IPS-11a (cell line): Measurements from ENCODE around the gene ETF1.
"Not testable (repeated sequence)": the region's sequence is repeated elsewhere in the genome, so short reads cannot be mapped to it uniquely, and the experiment has no call there.

Experiments
- H3K4me3 ChIP-seq: one replicate; pipeline ENCODE4 v1.5.1; 2013; ENCODE audit warnings: low read depth, low read length, control low read depth

Gene ETF1

GRCh38 chr5:138533973-138534941, 8.8 kb downstream of the ETF1 start:
- no peak overlapping the region for H3K4me3 ChIP-seq

GRCh38 chr5:138529812-138530211, 13.2 kb downstream of the ETF1 start:
- H3K4me3 ChIP-seq: no peak overlapping the region

- H3K4me3 ChIP-seq: no peak overlapping the region
Observed at GRCh38 chr5:138528744-138529469, 14.1 kb downstream of the ETF1 start.

- H3K4me3 ChIP-seq: no peak overlapping the region
Observed at GRCh38 chr5:138528208-138528607, 14.8 kb downstream of the ETF1 start.

DNA sequence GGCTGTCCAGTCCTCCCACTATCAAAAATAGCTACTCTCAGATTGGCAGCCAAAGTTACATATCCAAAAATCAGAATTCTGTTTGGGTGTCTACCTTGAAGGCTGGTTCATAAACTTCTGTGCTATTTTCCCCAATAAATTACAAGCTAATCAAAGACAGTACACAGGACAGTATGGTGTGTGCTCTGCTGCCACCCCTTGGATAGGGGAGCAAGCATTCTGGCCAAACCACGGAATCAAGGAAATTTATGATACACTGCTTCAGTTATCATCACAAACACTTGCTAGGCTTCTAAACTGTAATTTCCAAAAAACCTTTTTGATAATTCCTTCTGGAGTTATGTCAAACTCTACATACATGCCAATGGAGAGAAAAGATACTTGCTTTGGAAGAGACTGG, 15.9 kb downstream of the ETF1 start:
- H3K4me3 ChIP-seq: no peak overlapping the region

DNA sequence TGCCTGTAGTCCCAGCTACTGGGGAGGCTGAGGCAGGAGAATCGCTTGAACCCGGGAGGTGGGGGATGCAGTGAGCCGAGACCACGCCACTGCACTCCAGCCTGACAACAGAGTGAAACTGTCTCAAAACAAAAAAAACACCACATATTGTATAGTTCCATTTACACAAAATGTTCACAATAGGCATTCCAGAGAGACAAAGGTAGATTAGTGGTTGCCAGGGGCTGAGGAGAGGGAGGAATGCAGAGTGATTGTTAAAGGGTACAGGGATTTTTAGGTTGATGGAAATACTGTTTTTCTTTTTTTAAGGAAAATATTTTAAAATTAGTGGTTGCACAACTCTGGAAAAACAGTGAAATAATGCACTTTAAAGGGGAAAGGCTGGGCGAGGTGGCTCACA, 19.6 kb downstream of the ETF1 start:
- H3K4me3 ChIP-seq: no peak overlapping the region

DNA sequence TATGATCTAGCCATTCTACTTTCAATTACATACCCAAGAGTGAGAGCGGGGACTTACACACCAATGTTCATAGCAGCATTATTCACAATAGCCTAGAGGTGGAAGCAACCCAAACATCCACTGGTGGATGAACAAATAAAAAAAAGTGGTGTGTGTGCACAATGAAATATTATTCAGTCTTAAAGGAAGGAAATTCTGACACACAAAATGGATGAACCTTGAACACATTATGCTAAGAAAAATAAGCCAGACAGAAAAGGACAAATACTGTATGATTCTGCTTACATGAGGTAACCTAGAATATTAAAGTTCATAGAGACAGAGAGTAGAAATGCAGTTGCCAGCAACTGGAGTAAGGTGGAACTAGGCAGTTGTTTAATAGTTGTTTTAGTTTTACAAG, 22.1 kb downstream of the ETF1 start:
- no peak overlapping the region for H3K4me3 ChIP-seq

GRCh38 chr5:138517437-138517836, 25.6 kb downstream of the ETF1 start:
- no peak overlapping the region for H3K4me3 ChIP-seq

- H3K4me3 ChIP-seq: no peak overlapping the region
Observed at GRCh38 chr5:138515556-138516245, 27.3 kb downstream of the ETF1 start.

GRCh38 chr5:138514021-138514420, 29.0 kb downstream of the ETF1 start:
- H3K4me3 ChIP-seq: no peak overlapping the region

DNA sequence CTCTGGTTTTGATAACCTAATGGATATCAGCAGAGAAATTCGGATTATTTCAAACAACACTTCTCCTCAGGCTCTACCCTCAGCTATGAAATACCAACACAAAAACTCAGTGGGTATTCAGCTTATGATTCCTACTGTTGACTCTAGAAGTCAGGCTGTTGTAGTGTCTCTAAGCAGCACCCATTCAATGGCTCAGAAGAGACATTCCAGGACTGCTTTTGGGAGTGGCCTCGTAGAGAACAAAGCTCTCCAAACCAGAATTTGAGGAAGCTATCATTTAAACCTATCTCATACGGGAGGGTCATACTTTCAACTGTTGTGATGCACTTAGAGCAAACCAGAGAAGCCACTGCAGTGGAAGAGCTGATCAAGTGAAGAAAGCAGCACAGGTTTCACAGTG, 34.1 kb downstream of the ETF1 start:
- no peak overlapping the region for H3K4me3 ChIP-seq

DNA sequence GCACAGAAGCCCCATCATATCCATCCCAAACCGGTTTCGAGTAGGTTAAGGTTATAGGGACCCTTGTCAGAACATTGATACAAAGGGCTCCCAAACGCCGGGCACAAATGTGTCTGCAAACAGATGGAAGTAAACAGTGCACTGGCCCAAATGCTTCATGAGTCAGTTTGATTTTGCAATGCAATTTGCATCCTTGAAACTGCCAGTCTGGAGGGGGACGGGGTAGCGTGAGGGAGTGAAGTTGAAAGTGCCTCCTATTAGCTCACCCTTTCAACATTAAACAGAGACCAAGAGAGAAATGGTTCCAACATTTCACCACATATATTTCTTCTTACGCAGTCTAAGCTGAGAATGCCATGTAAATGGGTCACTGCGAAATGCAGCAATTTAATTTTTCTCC, 35.6 kb downstream of the ETF1 start:
- H3K4me3 ChIP-seq: not testable (repeated sequence)

- no peak overlapping the region for H3K4me3 ChIP-seq
Observed at GRCh38 chr5:138506370-138507306, 36.4 kb downstream of the ETF1 start.

GRCh38 chr5:138504799-138505198, 38.2 kb downstream of the ETF1 start:
- H3K4me3 ChIP-seq: no peak overlapping the region

GRCh38 chr5:138503487-138504270, 39.4 kb downstream of the ETF1 start:
- no peak overlapping the region for H3K4me3 ChIP-seq

DNA sequence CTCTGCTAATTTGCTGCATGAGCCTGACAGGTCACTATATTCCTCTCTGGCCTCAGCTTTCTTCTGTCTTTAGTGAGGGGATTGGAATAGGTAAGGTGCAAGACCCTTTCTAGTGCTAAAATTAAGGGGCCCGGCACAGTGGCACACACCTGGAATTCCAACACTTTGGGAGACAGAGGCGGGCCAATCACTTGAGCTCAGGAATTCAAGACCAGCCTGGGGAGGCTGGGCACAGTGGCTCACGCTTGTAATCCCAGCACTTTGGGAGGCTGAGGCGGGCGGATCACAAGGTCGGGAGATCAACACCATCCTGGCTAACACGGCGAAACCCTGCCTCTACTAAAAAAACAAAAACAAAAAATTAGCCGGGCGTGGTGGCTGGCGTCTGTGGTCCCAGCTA, 40.5 kb downstream of the ETF1 start:
- H3K4me3 ChIP-seq: no peak overlapping the region

GRCh38 chr5:138502121-138502520, 40.9 kb downstream of the ETF1 start:
- H3K4me3 ChIP-seq: no peak overlapping the region

- H3K4me3 ChIP-seq: no peak overlapping the region
Observed at GRCh38 chr5:138498376-138498775, 44.7 kb downstream of the ETF1 start.

GRCh38 chr5:138495351-138495750, 47.7 kb downstream of the ETF1 start:
- no peak overlapping the region for H3K4me3 ChIP-seq
